GM18909 (cell line): Measurements from ENCODE around the gene BCOR.
A peak's percentile ranks its signal among the peaks of the same experiment; 100 is the strongest.

ENCODE experiments used
- ATAC-seq: cut with Tn5 transposase; IDR thresholded peaks from one replicate; pipeline ENCODE4 v1.9.1; 2021; ENCODE audit warnings: mild to moderate bottlenecking; ENCODE audit not compliant: unreplicated experiment, poor library complexity

The BCOR gene

GRCh38 chrX:40040686-40041461, 56.9 kb downstream of the BCOR start:
- ATAC-seq, result no peak

GRCh38 chrX:40039887-40040286, 57.9 kb downstream of the BCOR start:
- ATAC-seq, result no peak

- no peak for ATAC-seq
These were observed 60.4 kb downstream of the BCOR start for GRCh38 chrX:40037367-40037766.

GRCh38 chrX:40035726-40036125, 62.0 kb downstream of the BCOR start:
- ATAC-seq, result no peak

- no peak for ATAC-seq
These were observed 65.8 kb downstream of the BCOR start for GRCh38 chrX:40031911-40032310.

GRCh38 chrX:40030205-40030604, 67.6 kb downstream of the BCOR start:
- no peak for ATAC-seq

- ATAC-seq, result no peak
These were observed 75.3 kb downstream of the BCOR start for GRCh38 chrX:40022421-40022820.

- ATAC-seq, result no peak
These were observed 76.1 kb downstream of the BCOR start for GRCh38 chrX:40021647-40022046.

- ATAC-seq, result no peak
These were observed 78.2 kb downstream of the BCOR start for GRCh38 chrX:40019541-40019940.

GRCh38 chrX:40018041-40018440, 79.7 kb downstream of the BCOR start:
- ATAC-seq, result no peak

- ATAC-seq, result no peak
These were observed 81.0 kb downstream of the BCOR start for GRCh38 chrX:40016749-40017148.

- no peak for ATAC-seq
These were observed 82.1 kb downstream of the BCOR start for GRCh38 chrX:40015693-40016092.

- peak; percentile 50 for ATAC-seq
These were observed 84.2 kb downstream of the BCOR start for GRCh38 chrX:40013266-40014195.

- ATAC-seq, result peak; percentile 41
These were observed 84.9 kb downstream of the BCOR start for GRCh38 chrX:40012868-40013265.

GRCh38 chrX:40012039-40012867, 85.5 kb downstream of the BCOR start:
- ATAC-seq, result peak; percentile 18

- no peak for ATAC-seq
These were observed 86.3 kb downstream of the BCOR start for GRCh38 chrX:40011322-40012038.

- no peak for ATAC-seq
These were observed 87.0 kb downstream of the BCOR start for GRCh38 chrX:40010550-40011321.

- no peak for ATAC-seq
These were observed 87.9 kb downstream of the BCOR start for GRCh38 chrX:40009890-40010289.

- ATAC-seq, result no peak
These were observed 88.3 kb downstream of the BCOR start for GRCh38 chrX:40009462-40009851.
